Measurements from ENCODE around the gene ZNF101. TPM values are rescaled to one million over a fixed set of nuclear protein-coding genes. Genes with fewer than 3 reads are reported as not detected.

Gene ZNF101
- total RNA-seq, 2 donors from 2014 or later, result 53.2 to 62.9 TPM

DNA sequence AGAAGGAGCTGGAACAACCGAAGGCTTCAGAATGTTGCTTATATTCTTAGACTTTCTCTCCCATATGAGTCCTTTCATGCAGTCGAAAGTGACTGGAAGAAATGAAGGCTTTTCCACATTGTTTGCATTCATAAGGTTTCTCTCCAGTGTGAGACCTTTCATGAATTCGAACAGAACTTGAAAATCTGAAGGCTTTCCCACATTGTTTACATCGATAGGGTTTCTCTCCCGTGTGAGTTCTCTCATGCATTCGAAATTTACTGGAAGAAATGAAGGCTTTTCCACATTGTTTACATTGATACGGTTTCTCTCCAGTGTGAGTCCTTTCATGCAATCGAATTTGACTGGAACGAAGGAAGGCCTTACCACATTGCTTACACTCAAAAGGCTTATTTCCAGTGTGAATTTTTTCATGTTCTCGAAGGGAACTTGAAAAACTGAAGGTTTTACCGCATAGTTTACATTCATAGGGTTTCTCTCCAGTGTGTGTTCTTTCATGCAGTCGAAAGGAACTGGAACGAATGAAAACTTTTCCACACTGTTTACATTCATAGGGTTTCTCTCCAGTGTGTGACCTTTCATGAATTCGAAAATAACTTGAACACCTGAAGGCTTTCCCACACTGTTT is 42.8 kb downstream of the ZNF101 start:
- peaks cover 96% of the 10 kb centered on the region for H3K9me3 ChIP-seq (ENCODE audit: control insufficient read depth, low read length)
- peaks cover 2% of the 10 kb centered on the region for H3K27me3 Mint-ChIP-seq (ENCODE audit: insufficient read depth)
- DNase-seq, result no peak
- no peaks in the 10 kb centered on the region for H3K4me1 Mint-ChIP-seq
- H3K4me3 Mint-ChIP-seq, result no peak overlapping the region
- H3K27me3 ChIP-seq (ENCODE audit: control insufficient read depth, insufficient read depth, low read length, poor library complexity, severe bottlenecking), result no peaks in the 10 kb centered on the region
- peaks cover 53% of the 10 kb centered on the region for H3K36me3 ChIP-seq (ENCODE audit: control insufficient read depth, insufficient read depth, low read length)
- H3K4me1 ChIP-seq (ENCODE audit: control insufficient read depth, insufficient read depth, low read length), result no peaks in the 10 kb centered on the region
- peaks cover 89% of the 10 kb centered on the region for H3K36me3 Mint-ChIP-seq (ENCODE audit: low read depth)
- no peak overlapping the region for H3K27ac ChIP-seq (ENCODE audit: low read depth, low read length)
- no peak for TF ChIP-seq CTCF (conservative IDR thresholded peaks at IDR 0.05)
- peaks cover 99% of the 10 kb centered on the region for H3K9me3 Mint-ChIP-seq
- 94 to 95% methylated on average over 12 to 14 of the region's 14 CpGs for WGBS, 2 experiments (ENCODE audit: insufficient coverage in 1 of 2, insufficient read length in 1 of 2)
- H3K4me3 ChIP-seq (ENCODE audit: low read length), result peak overlapping the region; percentile 75
- H3K9ac ChIP-seq (ENCODE audit: extremely low read depth, low read length, poor library complexity, severe bottlenecking), result no peak overlapping the region
- no peak overlapping the region for H3K27ac Mint-ChIP-seq

- H3K36me3 ChIP-seq (ENCODE audit: control insufficient read depth, insufficient read depth, low read length), result peaks cover 60% of the 10 kb centered on the region
- H3K4me3 ChIP-seq (ENCODE audit: low read length), result peak overlapping the region; percentile 75
- Mint-ChIP-seq H3K9me3 (peaks cover 99% of the 10 kb centered on the region), H3K36me3 (ENCODE audit: low read depth) (peaks cover 92% of the 10 kb centered on the region), H3K27me3 (ENCODE audit: insufficient read depth) (no peaks in the 10 kb centered on the region), H3K27ac (no peak overlapping the region), H3K4me1 (no peaks in the 10 kb centered on the region), H3K4me3 (no peak overlapping the region)
- no peaks in the 10 kb centered on the region for H3K4me1 ChIP-seq (ENCODE audit: control insufficient read depth, insufficient read depth, low read length)
- H3K27me3 ChIP-seq (ENCODE audit: control insufficient read depth, insufficient read depth, low read length, poor library complexity, severe bottlenecking), result no peaks in the 10 kb centered on the region
- WGBS, 2 experiments (ENCODE audit: insufficient coverage in 1 of 2, insufficient read length in 1 of 2), result 93 to 94% methylated on average over 8 to 10 of the region's 10 CpGs
- DNase-seq, result no peak
- H3K27ac ChIP-seq (ENCODE audit: low read depth, low read length), result no peak overlapping the region
- TF ChIP-seq CTCF (conservative IDR thresholded peaks at IDR 0.05), result no peak
- H3K9me3 ChIP-seq (ENCODE audit: control insufficient read depth, low read length), result peaks cover 98% of the 10 kb centered on the region
- no peak overlapping the region for H3K9ac ChIP-seq (ENCODE audit: extremely low read depth, low read length, poor library complexity, severe bottlenecking)
Observed at GRCh38 chr19:19711934-19712828, 43.5 kb downstream of the ZNF101 start.

- Mint-ChIP-seq H3K27me3 (ENCODE audit: insufficient read depth) (no peaks in the 10 kb centered on the region), H3K4me1 (no peaks in the 10 kb centered on the region), H3K9me3 (peaks cover 84% of the 10 kb centered on the region), H3K4me3 (no peak overlapping the region), H3K27ac (no peak overlapping the region), H3K36me3 (ENCODE audit: low read depth) (peaks cover 73% of the 10 kb centered on the region)
- TF ChIP-seq CTCF (conservative IDR thresholded peaks at IDR 0.05), result no peak
- Histone ChIP-seq H3K4me3 (ENCODE audit: low read length) (peak overlapping the region; percentile 54), H3K4me1 (ENCODE audit: control insufficient read depth, insufficient read depth, low read length) (no peaks in the 10 kb centered on the region), H3K9ac (ENCODE audit: extremely low read depth, low read length, poor library complexity, severe bottlenecking) (no peak overlapping the region), H3K27me3 (ENCODE audit: control insufficient read depth, insufficient read depth, low read length, poor library complexity, severe bottlenecking) (no peaks in the 10 kb centered on the region), H3K27ac (ENCODE audit: low read depth, low read length) (no peak overlapping the region), H3K9me3 (ENCODE audit: control insufficient read depth, low read length) (peaks cover 80% of the 10 kb centered on the region), H3K36me3 (ENCODE audit: control insufficient read depth, insufficient read depth, low read length) (peaks cover 13% of the 10 kb centered on the region)
- WGBS, 2 experiments (ENCODE audit: insufficient coverage in 1 of 2, insufficient read length in 1 of 2), result 85 to 87% methylated on average over 1 of the region's 2 CpGs
- no peak for DNase-seq
Observed at GRCh38 chr19:19719798-19720197, 51.2 kb downstream of the ZNF101 start.

Measured in endodermal cell (in vitro differentiated cells).